ENCODE data around the gene SPG7. TPM values are rescaled to one million over a fixed set of nuclear protein-coding genes. Genes with fewer than 3 reads are reported as not detected.

The SPG7 gene
- total RNA-seq, 1 experiment from 2014 or later: 141 TPM

- TF ChIP-seq, protein P1, sequence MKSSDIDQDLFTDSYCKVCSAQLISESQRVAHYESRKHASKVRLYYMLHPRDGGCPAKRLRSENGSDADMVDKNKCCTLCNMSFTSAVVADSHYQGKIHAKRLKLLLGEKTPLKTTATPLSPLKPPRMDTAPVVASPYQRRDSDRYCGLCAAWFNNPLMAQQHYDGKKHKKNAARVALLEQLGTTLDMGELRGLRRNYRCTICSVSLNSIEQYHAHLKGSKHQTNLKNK (CRISPR knock-in tag; IDR thresholded peaks at IDR 0.05): no peak
- TF ChIP-seq GRHL2 (CRISPR knock-in tag; IDR thresholded peaks at IDR 0.05; ENCODE audit: insufficient replicate concordance, severe bottlenecking): no peak
- no peak for TF ChIP-seq CBFB (CRISPR knock-in tag; IDR thresholded peaks at IDR 0.05; ENCODE audit: low read depth)
- no peak for TF ChIP-seq EMX1 (CRISPR knock-in tag; IDR thresholded peaks at IDR 0.05)
- TF ChIP-seq E2F4 (CRISPR knock-in tag; IDR thresholded peaks at IDR 0.05; ENCODE audit: borderline replicate concordance, low read depth): no peak
- no peak for TF ChIP-seq NFATC4 (CRISPR knock-in tag; IDR thresholded peaks at IDR 0.05)
- no peak for TF ChIP-seq JUN (CRISPR knock-in tag; IDR thresholded peaks at IDR 0.05)
- TF ChIP-seq, protein P2, sequence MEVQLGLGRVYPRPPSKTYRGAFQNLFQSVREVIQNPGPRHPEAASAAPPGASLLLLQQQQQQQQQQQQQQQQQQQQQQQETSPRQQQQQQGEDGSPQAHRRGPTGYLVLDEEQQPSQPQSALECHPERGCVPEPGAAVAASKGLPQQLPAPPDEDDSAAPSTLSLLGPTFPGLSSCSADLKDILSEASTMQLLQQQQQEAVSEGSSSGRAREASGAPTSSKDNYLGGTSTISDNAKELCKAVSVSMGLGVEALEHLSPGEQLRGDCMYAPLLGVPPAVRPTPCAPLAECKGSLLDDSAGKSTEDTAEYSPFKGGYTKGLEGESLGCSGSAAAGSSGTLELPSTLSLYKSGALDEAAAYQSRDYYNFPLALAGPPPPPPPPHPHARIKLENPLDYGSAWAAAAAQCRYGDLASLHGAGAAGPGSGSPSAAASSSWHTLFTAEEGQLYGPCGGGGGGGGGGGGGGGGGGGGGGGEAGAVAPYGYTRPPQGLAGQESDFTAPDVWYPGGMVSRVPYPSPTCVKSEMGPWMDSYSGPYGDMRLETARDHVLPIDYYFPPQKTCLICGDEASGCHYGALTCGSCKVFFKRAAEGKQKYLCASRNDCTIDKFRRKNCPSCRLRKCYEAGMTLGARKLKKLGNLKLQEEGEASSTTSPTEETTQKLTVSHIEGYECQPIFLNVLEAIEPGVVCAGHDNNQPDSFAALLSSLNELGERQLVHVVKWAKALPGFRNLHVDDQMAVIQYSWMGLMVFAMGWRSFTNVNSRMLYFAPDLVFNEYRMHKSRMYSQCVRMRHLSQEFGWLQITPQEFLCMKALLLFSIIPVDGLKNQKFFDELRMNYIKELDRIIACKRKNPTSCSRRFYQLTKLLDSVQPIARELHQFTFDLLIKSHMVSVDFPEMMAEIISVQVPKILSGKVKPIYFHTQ (CRISPR knock-in tag; IDR thresholded peaks at IDR 0.05): no peak
- TF ChIP-seq, protein P3, sequence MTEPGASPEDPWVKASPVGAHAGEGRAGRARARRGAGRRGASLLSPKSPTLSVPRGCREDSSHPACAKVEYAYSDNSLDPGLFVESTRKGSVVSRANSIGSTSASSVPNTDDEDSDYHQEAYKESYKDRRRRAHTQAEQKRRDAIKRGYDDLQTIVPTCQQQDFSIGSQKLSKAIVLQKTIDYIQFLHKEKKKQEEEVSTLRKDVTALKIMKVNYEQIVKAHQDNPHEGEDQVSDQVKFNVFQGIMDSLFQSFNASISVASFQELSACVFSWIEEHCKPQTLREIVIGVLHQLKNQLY (CRISPR knock-in tag; IDR thresholded peaks at IDR 0.05): no peak
- TF ChIP-seq GABPB1 (CRISPR knock-in tag; IDR thresholded peaks at IDR 0.05): no peak
- TF ChIP-seq MAX (CRISPR knock-in tag; IDR thresholded peaks at IDR 0.05): no peak
- TF ChIP-seq, protein P4, sequence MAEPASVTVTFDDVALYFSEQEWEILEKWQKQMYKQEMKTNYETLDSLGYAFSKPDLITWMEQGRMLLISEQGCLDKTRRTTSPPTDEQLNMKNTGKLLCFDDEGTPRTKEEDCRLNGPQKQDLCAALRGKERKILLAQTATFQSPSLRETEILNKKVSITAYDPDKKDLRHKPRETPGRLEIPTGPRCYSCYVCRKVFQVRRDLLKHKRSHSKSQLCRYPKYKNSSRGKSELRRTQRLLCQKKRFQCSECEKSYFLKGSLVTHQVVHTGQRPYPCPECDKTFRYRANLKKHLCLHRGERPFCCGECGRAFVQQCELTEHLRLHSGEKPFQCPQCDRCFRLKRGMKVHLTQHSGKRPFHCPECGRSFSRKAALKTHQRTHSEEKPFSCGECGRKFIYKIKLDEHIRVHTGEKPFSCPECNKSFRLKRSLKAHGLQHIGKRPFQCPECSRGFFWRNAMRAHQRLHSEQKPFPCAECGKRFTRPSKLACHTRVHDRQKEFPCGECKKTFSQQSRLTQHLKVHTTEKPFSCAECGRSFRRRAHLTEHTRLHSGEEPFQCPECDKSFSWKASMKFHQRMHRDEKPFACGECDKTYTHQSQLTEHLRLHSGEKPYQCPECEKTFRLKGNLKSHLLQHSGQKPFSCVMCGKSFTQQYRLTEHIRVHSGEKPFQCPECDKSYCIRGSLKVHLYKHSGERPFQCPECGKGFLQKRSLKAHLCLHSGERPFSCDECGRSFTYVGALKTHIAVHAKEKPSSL (CRISPR knock-in tag; conservative IDR thresholded peaks at IDR 0.05): no peak
- TF ChIP-seq IRF2 (CRISPR knock-in tag; IDR thresholded peaks at IDR 0.05; ENCODE audit: borderline replicate concordance, low read depth): no peak
- TF ChIP-seq, protein P5, sequence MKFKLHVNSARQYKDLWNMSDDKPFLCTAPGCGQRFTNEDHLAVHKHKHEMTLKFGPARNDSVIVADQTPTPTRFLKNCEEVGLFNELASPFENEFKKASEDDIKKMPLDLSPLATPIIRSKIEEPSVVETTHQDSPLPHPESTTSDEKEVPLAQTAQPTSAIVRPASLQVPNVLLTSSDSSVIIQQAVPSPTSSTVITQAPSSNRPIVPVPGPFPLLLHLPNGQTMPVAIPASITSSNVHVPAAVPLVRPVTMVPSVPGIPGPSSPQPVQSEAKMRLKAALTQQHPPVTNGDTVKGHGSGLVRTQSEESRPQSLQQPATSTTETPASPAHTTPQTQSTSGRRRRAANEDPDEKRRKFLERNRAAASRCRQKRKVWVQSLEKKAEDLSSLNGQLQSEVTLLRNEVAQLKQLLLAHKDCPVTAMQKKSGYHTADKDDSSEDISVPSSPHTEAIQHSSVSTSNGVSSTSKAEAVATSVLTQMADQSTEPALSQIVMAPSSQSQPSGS (CRISPR knock-in tag; IDR thresholded peaks at IDR 0.05; ENCODE audit: borderline replicate concordance, low read depth): no peak
- no peak for TF ChIP-seq TCF7 (CRISPR knock-in tag; IDR thresholded peaks at IDR 0.05; ENCODE audit: low read depth)
- H3K27me3 Mint-ChIP-seq (ENCODE audit: low read depth): no peaks in the 10 kb centered on the region
- H3K9me3 Mint-ChIP-seq: no peaks in the 10 kb centered on the region
- H3K4me1 Mint-ChIP-seq: no peaks in the 10 kb centered on the region
- DNase-seq (ENCODE audit: low spot score) (no peak), ATAC-seq (no peak)
- POLR2A ChIA-PET: no interaction called here
- H3K36me3 Mint-ChIP-seq: peaks cover 40% of the 10 kb centered on the region
- no peak overlapping the region for H3K4me3 Mint-ChIP-seq
- CTCF ChIA-PET: interaction anchor here (1.0 kb wide), 1 partner anchor 13 kb away, joined by 8 read pairs; no protein-coding TSS in a partner anchor
- H3K27ac Mint-ChIP-seq: no peak overlapping the region
These were observed 36.5 kb downstream of the SPG7 start for GRCh38 chr16:89544713-89545043.

Data from WTC11 (cell line).